ENCODE measurements around the gene PCNX1.
"Not testable (repeated sequence)": the region's sequence is repeated elsewhere in the genome, so short reads cannot be mapped to it uniquely, and the experiment has no call there.

DNA sequence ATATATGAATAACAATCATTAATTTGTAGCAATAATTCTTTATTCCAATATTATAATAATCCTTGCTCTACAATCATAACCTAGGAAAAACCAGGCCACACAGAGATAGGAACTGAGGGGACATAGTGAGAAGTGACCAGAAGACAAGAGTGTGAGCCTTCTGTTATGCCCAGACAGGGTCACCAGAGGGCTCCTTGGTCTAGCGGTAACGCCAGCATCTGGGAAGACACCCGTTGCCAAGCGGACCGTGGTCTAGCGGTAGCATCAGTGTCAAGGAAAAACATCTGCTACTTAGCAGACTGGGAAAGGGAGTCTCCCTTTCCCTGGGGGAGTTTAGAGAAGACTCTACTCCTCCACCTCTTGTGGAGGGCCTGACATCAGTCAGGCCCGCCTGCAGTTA lies 240.1 kb downstream of the PCNX1 start:
- not testable (repeated sequence) for TF ChIP-seq EZH2 (IDR thresholded peaks at IDR 0.05; ENCODE audit: borderline replicate concordance); CTCF (IDR thresholded peaks at IDR 0.05; ENCODE audit: poor library complexity); EZH2phosphoT487 (IDR thresholded peaks at IDR 0.05; ENCODE audit: low read depth, severe bottlenecking, unreplicated experiment)

All from hepatocyte (in vitro differentiated cells).